H1 (cell line): ENCODE results near the gene MCAT. TPM values are rescaled to one million over a fixed set of nuclear protein-coding genes. Genes with fewer than 3 reads are reported as not detected.

Experiments
- CTCF ChIA-PET: fragments of 300-600 bp; sonication (Branson Sonifier 250); formaldehyde crosslinking; loops from one replicate; lab custom pipeline; 2021; ENCODE audit not compliant: partially characterized antibody; lab: Charles Lee
- POLR2A ChIA-PET: fragments of 300-600 bp; sonication (Branson Sonifier 250); formaldehyde crosslinking; loops from one replicate; lab custom pipeline; 2021; ENCODE audit warnings: inconsistent platforms; ENCODE audit not compliant: partially characterized antibody; lab: Charles Lee
- DNase-seq, 2 experiments: peaks; one replicate each; pipeline versions ENCODE4 v3.0.0 to v3.0.0-alpha.2; 2010 to 2022; ENCODE audit warnings: low spot score in 2 of 2, low read depth in 1 of 2, mixed read lengths in 1 of 2
- FAIRE-seq: peaks from 2 replicates; lab custom pipeline; 2011; peaks lifted over from hg19 to GRCh38; lab: Jason Lieb, UNC
- H2AFZ ChIP-seq: 2 replicates; pipeline ENCODE4 v1.8.1; 2012; ENCODE audit warnings: low read length, inconsistent platforms
- H2AK5ac ChIP-seq: 2 replicates; pipeline ENCODE4 v1.6.1; 2013; ENCODE audit warnings: low read depth, low read length
- H2BK120ac ChIP-seq: replicated peaks from 2 replicates; pipeline ENCODE3; 2013; ENCODE audit warnings: low read depth, low read length, inconsistent platforms
- H2BK12ac ChIP-seq: 2 replicates; pipeline ENCODE4 v1.6.1; 2013; ENCODE audit warnings: low read depth, low read length
- H2BK15ac ChIP-seq: 2 replicates; pipeline ENCODE4 v1.6.1; 2013; ENCODE audit warnings: low read length
- H2BK20ac ChIP-seq: 2 replicates; pipeline ENCODE4 v1.6.1; 2013; ENCODE audit warnings: low read length
- H2BK5ac ChIP-seq: 2 replicates; pipeline ENCODE4 v1.6.1; 2013; ENCODE audit warnings: low read depth, low read length
- H3K14ac ChIP-seq: 2 replicates; pipeline ENCODE4 v1.6.1; 2013; ENCODE audit warnings: inconsistent platforms; ENCODE audit not compliant: insufficient read length
- H3K18ac ChIP-seq: 2 replicates; pipeline ENCODE4 v1.6.1; 2013; ENCODE audit warnings: low read length; ENCODE audit errors: extremely low read depth
- H3K23ac ChIP-seq: 2 replicates; pipeline ENCODE4 v1.6.1; 2013; ENCODE audit warnings: inconsistent platforms; ENCODE audit not compliant: insufficient read length
- H3K23me2 ChIP-seq: 2 replicates; pipeline ENCODE4 v1.6.1; 2013; ENCODE audit warnings: low read depth, low read length
- H3K27ac ChIP-seq: 2 replicates; pipeline ENCODE4 v1.6.1; 2011; ENCODE audit warnings: low read depth, low read length, inconsistent platforms
- H3K27me3 ChIP-seq, 4 experiments: replicated peaks in 1 of 4; 1 replicate in 1 of 4; 2 replicates in 3 of 4; pipeline versions ENCODE4 v1.6.1 to v1.8.1; 2011 to 2013; ENCODE audit warnings: low read length in 3 of 4, mild to moderate bottlenecking in 3 of 4, inconsistent platforms in 2 of 4, mixed read lengths in 2 of 4, moderate library complexity in 1 of 4; ENCODE audit not compliant: control insufficient read depth in 3 of 4, insufficient read depth in 3 of 4; ENCODE audit errors: extremely low read depth in 1 of 4
- H3K36me3 ChIP-seq, 4 experiments: 2 replicates each; pipeline versions ENCODE4 v1.6.1 to v1.8.1; 2011 to 2013; ENCODE audit warnings: mild to moderate bottlenecking in 4 of 4, low read length in 3 of 4, moderate library complexity in 2 of 4, control low read depth in 1 of 4, inconsistent platforms in 1 of 4; ENCODE audit not compliant: insufficient read depth in 4 of 4, control insufficient read depth in 2 of 4
- H3K4ac ChIP-seq: replicated peaks from 2 replicates; pipeline ENCODE3; 2013; ENCODE audit warnings: low read length, low read depth, mixed read lengths, inconsistent platforms; ENCODE audit not compliant: insufficient read length
- H3K4me1 ChIP-seq, 4 experiments: replicated peaks in 1 of 4; 1 replicate in 1 of 4; 2 replicates in 3 of 4; pipeline versions ENCODE4 v1.6.1 to v1.8.1; 2011 to 2013; ENCODE audit warnings: low read length in 3 of 4, inconsistent platforms in 2 of 4, mixed read lengths in 1 of 4; ENCODE audit not compliant: insufficient read depth in 4 of 4, control insufficient read depth in 3 of 4
- H3K4me2 ChIP-seq, 2 experiments: 2 replicates each; pipeline versions ENCODE4 v1.6.1 to v1.8.1; 2011 to 2013; ENCODE audit warnings: low read depth in 2 of 2, low read length in 2 of 2, control low read depth in 1 of 2, inconsistent platforms in 1 of 2, mild to moderate bottlenecking in 1 of 2; ENCODE audit not compliant: insufficient read depth in 1 of 2
- H3K4me3 ChIP-seq, 4 experiments: fragments of 200-600, 300-600 bp in 1 of 4; sonication (generic), shearing (Covaris generic), sonication (Bioruptor Twin) in 1 of 4; 2 replicates each; pipeline versions ENCODE4 v1.5.1 to v1.8.1; 2011 to 2016; ENCODE audit warnings: low read length in 4 of 4, low read depth in 3 of 4, control low read depth in 2 of 4, inconsistent platforms in 2 of 4, mild to moderate bottlenecking in 2 of 4, mixed read lengths in 1 of 4, moderate library complexity in 1 of 4; ENCODE audit not compliant: insufficient read depth in 2 of 4; ENCODE audit errors: extremely low read depth in 1 of 4
- H3K56ac ChIP-seq: replicated peaks from 2 replicates; pipeline ENCODE3; 2013; ENCODE audit warnings: low read depth, mild to moderate bottlenecking, mixed read lengths, low read length, inconsistent platforms; ENCODE audit not compliant: insufficient read length
- H3K79me1 ChIP-seq: 2 replicates; pipeline ENCODE4 v1.6.1; 2013; ENCODE audit warnings: low read depth, low read length, control low read depth
- H3K79me2 ChIP-seq, 2 experiments: 2 replicates each; pipeline versions ENCODE4 v1.6.1 to v1.8.1; 2012 to 2013; ENCODE audit warnings: low read length in 2 of 2, mild to moderate bottlenecking in 2 of 2, inconsistent platforms in 1 of 2; ENCODE audit not compliant: insufficient read depth in 2 of 2, control insufficient read depth in 1 of 2
- H3K9ac ChIP-seq, 4 experiments: replicated peaks in 1 of 4; 1 replicate in 1 of 4; 2 replicates in 3 of 4; pipeline versions ENCODE4 v1.6.1 to v1.8.1; 2011 to 2013; ENCODE audit warnings: low read depth in 3 of 4, low read length in 3 of 4, control low read depth in 2 of 4, mild to moderate bottlenecking in 2 of 4, moderate library complexity in 2 of 4, inconsistent platforms in 1 of 4; ENCODE audit errors: extremely low read depth in 1 of 4
- H3K9me3 ChIP-seq, 2 experiments: 2 replicates each; pipeline versions ENCODE4 v1.6.1 to v1.8.1; 2012 to 2013; ENCODE audit warnings: mild to moderate bottlenecking in 2 of 2, moderate library complexity in 2 of 2, control low read depth in 1 of 2, inconsistent platforms in 1 of 2, low read depth in 1 of 2, low read length in 1 of 2, mixed read lengths in 1 of 2; ENCODE audit not compliant: insufficient read depth in 2 of 2
- H4K20me1 ChIP-seq, 2 experiments: replicated peaks in 1 of 2; 2 replicates each; pipeline versions ENCODE3 to v1.8.1; 2011 to 2013; ENCODE audit warnings: inconsistent platforms in 2 of 2, low read length in 2 of 2, mild to moderate bottlenecking in 1 of 2; ENCODE audit not compliant: insufficient read depth in 2 of 2, control insufficient read depth in 1 of 2
- H4K5ac ChIP-seq: 2 replicates; pipeline ENCODE4 v1.6.1; 2013; ENCODE audit warnings: low read length, low read depth, mixed read lengths, inconsistent platforms; ENCODE audit not compliant: insufficient read length
- H4K8ac ChIP-seq: 2 replicates; pipeline ENCODE4 v1.8.0; 2013; ENCODE audit warnings: mild to moderate bottlenecking, moderate library complexity, low read length, inconsistent platforms; ENCODE audit not compliant: insufficient read depth; ENCODE audit errors: extremely low read depth
- H4K91ac ChIP-seq: replicated peaks from 2 replicates; pipeline ENCODE3; 2013; ENCODE audit warnings: low read length, mixed read lengths, inconsistent platforms; ENCODE audit not compliant: insufficient read length
- CBX8 ChIP-seq: fragments of 300-800, 300-1000 bp; sonication (generic); IDR thresholded peaks from 2 replicates; pipeline ENCODE4 v1.7.1; 2016; ENCODE audit warnings: low read depth, low read length, borderline replicate concordance
- CREB1 ChIP-seq: IDR thresholded peaks from 2 replicates; pipeline ENCODE4 v1.6.1; 2012; ENCODE audit warnings: inconsistent platforms
- EZH2 ChIP-seq: fragments of 200-600 bp; sonication (generic); IDR thresholded peaks from 2 replicates; pipeline ENCODE4 v1.7.1; 2012; ENCODE audit warnings: low read depth, mild to moderate bottlenecking, moderate library complexity, low read length, inconsistent platforms; ENCODE audit not compliant: severe bottlenecking
- HDAC6 ChIP-seq: IDR thresholded peaks from one replicate; pipeline ENCODE4 v1.7.1; 2012; ENCODE audit warnings: low read depth, mild to moderate bottlenecking, inconsistent platforms, low read length, moderate library complexity
- KDM4A ChIP-seq: IDR thresholded peaks from one replicate; pipeline ENCODE4 v1.7.1; 2012; ENCODE audit warnings: low read depth, mild to moderate bottlenecking, moderate library complexity, low read length, inconsistent platforms; ENCODE audit not compliant: severe bottlenecking
- RFX5 ChIP-seq: IDR thresholded peaks from 2 replicates; pipeline ENCODE4 v1.6.1; 2011; ENCODE audit warnings: low read depth, low read length, improper control_type of control experiment, borderline replicate concordance
- SP1 ChIP-seq: IDR thresholded peaks from 2 replicates; pipeline ENCODE4 v1.6.1; 2011; ENCODE audit warnings: low read depth, low read length
- WGBS, 2 experiments: shearing (Covaris generic) in 1 of 2; methylation state at CpG; one replicate each; pipeline versions ENCODE4 v1.1.6 to v1.1.7; 2013 to 2015; ENCODE audit warnings: low lambda C conversion rate in 2 of 2, mixed read lengths in 2 of 2, inconsistent platforms in 1 of 2, low coverage in 1 of 2, missing lambda C conversion rate in 1 of 2; ENCODE audit not compliant: insufficient replicate concordance in 2 of 2, insufficient coverage in 1 of 2, insufficient read length in 1 of 2; ENCODE audit errors: extremely low coverage in 1 of 2, missing lambda C conversion rate in 1 of 2; 5-methylcytosine and 5-hydroxymethylcytosine counted together
- polyA plus RNA-seq, 7 experiments: library from polyadenylated mRNA; depleted of rRNA in 3 of 7; stranded (reverse) in 5 of 7; unstranded in 2 of 7; fragments of >200 nt in 5 of 7; fragments of 200-250 nt in 2 of 7; gene quantifications; 1 replicate in 5 of 7; 2 replicates in 1 of 7; 4 replicates in 1 of 7; pipeline versions ENCODE4 v1.2.1 to v1.2.3, GENCODE V29; 2011 to 2013; ENCODE audit warnings: missing spikeins in 2 of 7, mixed read lengths in 2 of 7
- total RNA-seq: library from RNA; stranded (reverse); fragmentation: NEBNext Ultra II Directional; extraction: Animal tissue kit (Norgen Biotek cat#: 25700); gene quantifications from 2 replicates; pipeline ENCODE4 v1.2.1, GENCODE V29; 2021

The MCAT gene
- total and polyA plus RNA-seq, 2 of the 8 experiments (the other 6 are each of a cell fraction or from before 2014, with no cell fraction given): 15.8 to 17.4 TPM

GRCh38 chr22:43144949-43145348 is 1.8 kb upstream of the MCAT start:
- H3K14ac ChIP-seq: no peak overlapping the region
- peak overlapping the region; percentile 76; the same call in 1 of the 2 replicates for H2AFZ ChIP-seq
- H4K20me1 ChIP-seq: no peaks in the 10 kb centered on the region
- peaks cover 0 to 13% (median 7%) of the 10 kb centered on the region in 4 experiments; a peak in 3 of 8 replicates for H3K36me3 ChIP-seq
- no peak overlapping the region for H2BK5ac ChIP-seq
- peak overlapping the region; percentile 69 for H3K4ac ChIP-seq
- H3K18ac ChIP-seq: no peak overlapping the region
- H3K4me1 ChIP-seq: peaks cover 0 to 6% (median 2%) of the 10 kb centered on the region in 4 experiments; a peak in 3 of 7 replicates
- FAIRE-seq (no peak), DNase-seq (no peak)
- no peaks in the 10 kb centered on the region for H3K9me3 ChIP-seq
- no peak overlapping the region for H3K9ac ChIP-seq
- H3K4me3 ChIP-seq: no peak overlapping the region
- no peak overlapping the region for H3K4me2 ChIP-seq
- POLR2A ChIA-PET: no interaction called here
- no peak overlapping the region for H2BK15ac ChIP-seq
- no peak overlapping the region for H3K23ac ChIP-seq
- no peak overlapping the region for H2BK120ac ChIP-seq
- CTCF ChIA-PET: interaction anchor here (0.9 kb wide), 1 partner anchor 9 kb away, joined by 5 read pairs; no protein-coding TSS in a partner anchor
- no peak overlapping the region for H3K56ac ChIP-seq
- no peak overlapping the region for H2AK5ac ChIP-seq
- no peak overlapping the region for H4K91ac ChIP-seq
- WGBS, 2 experiments: 78% methylated on average over 3 of the region's 3 CpGs; no CpG with 5 or more reads in 1 of the 2 experiments
- no peak overlapping the region for H3K27ac ChIP-seq
- H3K27me3 ChIP-seq: no peaks in the 10 kb centered on the region
- no peaks in the 10 kb centered on the region for H3K79me1 ChIP-seq
- peaks cover 4% of the 10 kb centered on the region; the same call in 1 of the 2 replicates for H3K23me2 ChIP-seq
- no peak overlapping the region for H2BK20ac ChIP-seq
- H2BK12ac ChIP-seq: no peak overlapping the region; the same call in 1 of the 2 replicates
- peaks cover 0 to 9% of the 10 kb centered on the region in 2 experiments; a peak in 1 of 4 replicates for H3K79me2 ChIP-seq
- H4K5ac ChIP-seq: no peak overlapping the region
- no peak overlapping the region for H4K8ac ChIP-seq
- TF ChIP-seq RFX5: no peak
- TF ChIP-seq HDAC6: no peak
- no peak for TF ChIP-seq EZH2
- no peak for TF ChIP-seq CBX8
- TF ChIP-seq SP1: no peak
- no peak for TF ChIP-seq CREB1
- no peak for TF ChIP-seq KDM4A
